ENCODE measurements around the gene ST14.

DNA sequence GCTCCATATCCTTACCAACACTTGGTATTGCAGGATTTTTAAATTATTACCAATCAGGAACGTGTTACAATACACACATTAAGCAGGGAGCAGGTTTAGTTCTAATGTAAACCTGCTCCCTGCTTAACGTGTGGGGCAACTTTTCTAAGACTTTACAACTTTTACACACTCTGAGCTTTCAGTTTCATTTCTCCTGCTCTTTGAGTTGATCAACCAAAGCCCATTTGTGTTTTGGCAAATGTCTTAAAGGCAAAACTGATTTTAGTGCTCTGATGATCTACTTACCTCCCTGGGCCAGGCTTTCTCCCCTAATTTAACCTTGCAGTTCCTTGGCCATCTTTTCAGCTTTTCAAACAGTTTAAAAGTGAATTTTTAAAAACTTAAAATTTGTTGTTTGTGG, 84.2 kb downstream of the ST14 start:
- TF ChIP-seq CTCF (conservative IDR thresholded peaks at IDR 0.05 in 1 of 2, IDR thresholded peaks at IDR 0.05 in 1 of 2; ENCODE audit: low read depth in 1 of 2, low read length in 2 of 2) (no peak), EZH2 (IDR thresholded peaks at IDR 0.05; ENCODE audit: low read length, missing control alignments) (no peak)

All from fibroblast of lung (primary cell).